Neural cell (in vitro differentiated cells): ENCODE results near the gene CYREN. TPM values are rescaled to one million over a fixed set of nuclear protein-coding genes. Genes with fewer than 3 reads are reported as not detected.

Experiments used
- H2AFZ ChIP-seq: fragments of 200-600, 300-800 bp; sonication (generic), shearing (Covaris generic); 2 replicates; pipeline ENCODE4 v1.6.0; 2014; ENCODE audit warnings: low read depth, mild to moderate bottlenecking, antibody characterized with exemption, low read length, moderate library complexity
- H3F3A ChIP-seq: fragments of 200-600 bp; shearing (Covaris generic); 2 replicates; pipeline ENCODE4 v1.6.1; 2016; ENCODE audit warnings: mild to moderate bottlenecking, moderate library complexity, mixed read lengths, antibody characterized with exemption, low read length; ENCODE audit not compliant: insufficient read depth, poor library complexity, severe bottlenecking
- H3K27ac ChIP-seq: fragments of 200-600, 300-800 bp; sonication (generic), shearing (Covaris generic); 2 replicates; pipeline ENCODE4 v1.5.1; 2014; ENCODE audit warnings: mild to moderate bottlenecking, low read length, moderate library complexity
- H3K27me3 ChIP-seq: fragments of 300-800, 200-600 bp; sonication (generic), shearing (Covaris generic); 2 replicates; pipeline ENCODE4 v1.6.0; 2014; ENCODE audit warnings: mild to moderate bottlenecking, low read depth, low read length, moderate library complexity; ENCODE audit not compliant: insufficient read depth
- H3K36me3 ChIP-seq: fragments of 300-800, 200-600 bp; sonication (generic), shearing (Covaris generic); 2 replicates; pipeline ENCODE4 v1.5.1; 2014; ENCODE audit warnings: mild to moderate bottlenecking, antibody characterized with exemption, low read length, moderate library complexity; ENCODE audit not compliant: insufficient read depth
- H3K4me2 ChIP-seq: fragments of 300-800, 200-600 bp; sonication (generic), shearing (Covaris generic); 2 replicates; pipeline ENCODE4 v1.6.0; 2014; ENCODE audit warnings: mild to moderate bottlenecking, low read length
- H3K4me3 ChIP-seq: fragments of 300-800, 200-600 bp; sonication (generic), shearing (Covaris generic); 2 replicates; pipeline ENCODE4 v1.5.1; 2014; ENCODE audit warnings: mild to moderate bottlenecking, low read length, moderate library complexity
- H3K79me2 ChIP-seq: fragments of 200-600 bp; shearing (Covaris generic); replicated peaks from 2 replicates; pipeline ENCODE4 v1.6.0; 2014; ENCODE audit warnings: mild to moderate bottlenecking, low read length, moderate library complexity; ENCODE audit not compliant: insufficient read depth
- H3K9ac ChIP-seq: fragments of 300-800, 200-600 bp; sonication (generic), shearing (Covaris generic); 2 replicates; pipeline ENCODE4 v1.6.1; 2016; ENCODE audit warnings: mild to moderate bottlenecking, low read length, mixed read lengths
- H3K9me2 ChIP-seq: fragments of 200-600 bp; shearing (Covaris generic); 2 replicates; pipeline ENCODE4 v1.6.1; 2016; ENCODE audit warnings: mild to moderate bottlenecking, low read length, mixed read lengths; ENCODE audit not compliant: insufficient read depth
- H3K9me3 ChIP-seq: fragments of 200-600, 300-800 bp; sonication (generic), shearing (Covaris generic); 2 replicates; pipeline ENCODE4 v1.6.1; 2016; ENCODE audit warnings: mild to moderate bottlenecking, mixed run types, low read length, moderate library complexity, mixed read lengths
- H4K20me1 ChIP-seq: fragments of 200-600 bp; shearing (Covaris generic); 2 replicates; pipeline ENCODE4 v1.6.1; 2016; ENCODE audit warnings: mild to moderate bottlenecking, mixed run types; ENCODE audit not compliant: insufficient read depth
- CTCF ChIP-seq: fragments of 450-650 bp; IDR thresholded peaks from 2 replicates; pipeline ENCODE4 v1.5.1; 2014; ENCODE audit warnings: antibody characterized with exemption, mild to moderate bottlenecking, moderate library complexity; ENCODE audit not compliant: poor library complexity, severe bottlenecking
- EP300 ChIP-seq: fragments of 450-650 bp; conservative IDR thresholded peaks from 2 replicates; pipeline ENCODE4 v1.6.1; 2014; ENCODE audit warnings: antibody characterized with exemption, mild to moderate bottlenecking, moderate library complexity; ENCODE audit not compliant: poor library complexity, severe bottlenecking
- EZH2 ChIP-seq: fragments of 200-600, 300-800 bp; shearing (Covaris generic), sonication (generic); IDR thresholded peaks from 2 replicates; pipeline ENCODE4 v1.6.1; 2014; ENCODE audit warnings: antibody characterized with exemption, low read length, borderline replicate concordance, mild to moderate bottlenecking; ENCODE audit not compliant: insufficient read depth, poor library complexity, severe bottlenecking
- MXI1 ChIP-seq: fragments of 450-650 bp; conservative IDR thresholded peaks from 2 replicates; pipeline ENCODE4 v1.6.1; 2014; ENCODE audit warnings: antibody characterized with exemption, mild to moderate bottlenecking; ENCODE audit not compliant: poor library complexity, severe bottlenecking
- POLR2AphosphoS5 ChIP-seq: IDR thresholded peaks from 2 replicates; pipeline ENCODE4 v1.6.1; 2012
- RAD21 ChIP-seq: fragments of 450-650 bp; conservative IDR thresholded peaks from 2 replicates; pipeline ENCODE4 v1.6.1; 2014; ENCODE audit warnings: antibody characterized with exemption, mild to moderate bottlenecking, moderate library complexity
- REST ChIP-seq: IDR thresholded peaks from 2 replicates; pipeline ENCODE4 v1.6.1; 2012; ENCODE audit warnings: borderline replicate concordance
- SMC3 ChIP-seq: fragments of 450-650 bp; conservative IDR thresholded peaks from 2 replicates; pipeline ENCODE4 v1.6.1; 2014; ENCODE audit warnings: antibody characterized with exemption, mild to moderate bottlenecking, moderate library complexity; ENCODE audit not compliant: poor library complexity
- TAF1 ChIP-seq: IDR thresholded peaks from 2 replicates; pipeline ENCODE4 v1.6.1; 2012; ENCODE audit warnings: low read depth
- polyA plus RNA-seq: library from polyadenylated mRNA; depleted of rRNA; stranded (reverse); fragments of >200 nt; gene quantifications from 2 replicates; pipeline ENCODE4 v1.2.3, GENCODE V29; 2014

CYREN gene
- polyA plus RNA-seq, 1 donor from 2014 or later = 6.7 TPM

- Histone ChIP-seq H4K20me1 (no peaks in the 10 kb centered on the region), H3K9me2 (no peaks in the 10 kb centered on the region), H3K79me2 (no peaks in the 10 kb centered on the region), H3K9me3 (peaks cover 6% of the 10 kb centered on the region), H3F3A (no peaks in the 10 kb centered on the region), H3K4me3 (no peak overlapping the region), H3K27ac (no peak overlapping the region), H3K9ac (no peak overlapping the region), H3K27me3 (no peaks in the 10 kb centered on the region), H2AFZ (no peak overlapping the region), H3K36me3 (no peaks in the 10 kb centered on the region), H3K4me2 (no peak overlapping the region)
- TF ChIP-seq SMC3 (no peak), REST (no peak), EP300 (no peak), POLR2AphosphoS5 (no peak), TAF1 (no peak), EZH2 (no peak), MXI1 (no peak), RAD21 (no peak), CTCF (no peak)
Observed at GRCh38 chr7:135160858-135161653, 9.5 kb downstream of the CYREN start.

- Histone ChIP-seq H3K4me2 (no peak overlapping the region), H3K27ac (no peak overlapping the region)
Observed at GRCh38 chr7:135160098-135160857, 10.2 kb downstream of the CYREN start.

More at GRCh38 chr7:135160098-135160857, 10.2 kb downstream of the CYREN start:
- Histone ChIP-seq H3K27me3 (no peaks in the 10 kb centered on the region), H3K4me3 (no peak overlapping the region), H3K79me2 (no peaks in the 10 kb centered on the region), H3K36me3 (no peaks in the 10 kb centered on the region), H3F3A (no peaks in the 10 kb centered on the region), H3K9ac (no peak overlapping the region), H3K9me3 (peaks cover 6% of the 10 kb centered on the region), H3K9me2 (no peaks in the 10 kb centered on the region), H4K20me1 (no peaks in the 10 kb centered on the region), H2AFZ (no peak overlapping the region)
- no peak for TF ChIP-seq MXI1
- TF ChIP-seq RAD21 = no peak
- no peak for TF ChIP-seq CTCF
- no peak for TF ChIP-seq TAF1
- no peak for TF ChIP-seq EZH2
- TF ChIP-seq POLR2AphosphoS5 = no peak
- no peak for TF ChIP-seq EP300
- no peak for TF ChIP-seq REST
